Fibroblast of lung (primary cell): ENCODE data around the gene CDK6. TPM values are rescaled to one million over a fixed set of nuclear protein-coding genes. Genes with fewer than 3 reads are reported as not detected.

ENCODE experiments used
- DNase-seq, 2 donors: peaks; one replicate each; pipeline versions ENCODE4 v3.0.0 to v3.0.0-alpha.2; 2010; ENCODE audit warnings: low read depth in 2 of 2
- H2AFZ ChIP-seq: 2 replicates; pipeline ENCODE4 v1.5.1; 2012; ENCODE audit warnings: low read length, control low read depth, inconsistent platforms
- H3K27ac ChIP-seq: 2 replicates; pipeline ENCODE4 v1.5.1; 2011; ENCODE audit warnings: low read length, control low read depth; ENCODE audit not compliant: insufficient read depth
- H3K27me3 ChIP-seq: 2 replicates; pipeline ENCODE4 v1.5.1; 2011; ENCODE audit warnings: mild to moderate bottlenecking, low read length; ENCODE audit not compliant: control insufficient read depth, insufficient read depth
- H3K36me3 ChIP-seq: 2 replicates; pipeline ENCODE4 v1.5.1; 2011; ENCODE audit warnings: low read length; ENCODE audit not compliant: control insufficient read depth, insufficient read depth
- H3K4me1 ChIP-seq: 2 replicates; pipeline ENCODE4 v1.5.1; 2011; ENCODE audit warnings: low read length; ENCODE audit not compliant: control insufficient read depth, insufficient read depth; ENCODE audit errors: extremely low read depth
- H3K4me2 ChIP-seq: 2 replicates; pipeline ENCODE4 v1.5.1; 2011; ENCODE audit warnings: low read length, control low read depth; ENCODE audit not compliant: insufficient read depth; ENCODE audit errors: extremely low read depth
- H3K4me3 ChIP-seq, 4 experiments: fragments of 200-600 bp in 1 of 4; sonication (generic) in 1 of 4; replicated peaks in 1 of 4; 2 replicates each; pipeline ENCODE4 v1.5.1; 2011 to 2016; ENCODE audit warnings: low read length in 4 of 4, low read depth in 3 of 4, mild to moderate bottlenecking in 3 of 4, control low read depth in 2 of 4, inconsistent platforms in 1 of 4, mixed read lengths in 1 of 4; ENCODE audit not compliant: insufficient read depth in 1 of 4; ENCODE audit errors: control extremely low read depth in 1 of 4
- H3K79me2 ChIP-seq: 2 replicates; pipeline ENCODE4 v1.5.1; 2012; ENCODE audit warnings: mild to moderate bottlenecking, low read length, inconsistent platforms; ENCODE audit not compliant: control insufficient read depth, insufficient read depth
- H3K9ac ChIP-seq: 2 replicates; pipeline ENCODE4 v1.5.1; 2011; ENCODE audit warnings: mild to moderate bottlenecking, low read length, control low read depth; ENCODE audit not compliant: insufficient read depth
- H3K9me3 ChIP-seq: 2 replicates; pipeline ENCODE4 v1.5.1; 2012; ENCODE audit warnings: low read depth, low read length; ENCODE audit not compliant: control insufficient read depth, insufficient read depth
- H4K20me1 ChIP-seq: 2 replicates; pipeline ENCODE4 v1.5.1; 2011; ENCODE audit warnings: low read length; ENCODE audit not compliant: control insufficient read depth, insufficient read depth; ENCODE audit errors: extremely low read depth
- EZH2 ChIP-seq: IDR thresholded peaks from 2 replicates; pipeline ENCODE4 v1.5.1; 2012; ENCODE audit warnings: low read length, control low read depth, mild to moderate bottlenecking; ENCODE audit errors: missing control alignments
- polyA plus RNA-seq, 2 donors: library from polyadenylated mRNA; depleted of rRNA in 1 of 2; stranded (reverse) in 1 of 2; unstranded in 1 of 2; fragments of >200 nt; gene quantifications; 2 replicates each; pipeline ENCODE4 v1.2.1, GENCODE V29; 2011 to 2012; ENCODE audit warnings: missing spikeins in 1 of 2
- total RNA-seq: library from RNA; depleted of rRNA; stranded (reverse); fragments of >200 nt; gene quantifications from 2 replicates; pipeline ENCODE4 v1.2.1, GENCODE V29; 2014
- TF ChIP-seq, protein P1 (sequence below), 2 donors: IDR thresholded peaks in 1 of 2; conservative IDR thresholded peaks in 1 of 2; 1 replicate in 1 of 2; 2 replicates in 1 of 2; pipeline ENCODE4 v1.5.1; 2011 to 2012; ENCODE audit warnings: low read length in 2 of 2, control low read depth in 1 of 2, inconsistent platforms in 1 of 2, low read depth in 1 of 2, mild to moderate bottlenecking in 1 of 2

The CDK6 gene
- total and polyA plus RNA-seq, 2 donors (not counting 1 experiment from before 2014, with no cell fraction given) = 17.8 to 19.2 TPM

- Histone ChIP-seq H4K20me1 (no peaks in the 10 kb centered on the region), H3K4me2 (no peak overlapping the region), H3K4me1 (peaks cover 13% of the 10 kb centered on the region), H3K9ac (no peak overlapping the region), H3K79me2 (peaks cover 41% of the 10 kb centered on the region), H3K4me3 (no peak overlapping the region), H3K27ac (no peak overlapping the region), H3K9me3 (no peaks in the 10 kb centered on the region), H2AFZ (no peak overlapping the region), H3K36me3 (no peaks in the 10 kb centered on the region), H3K27me3 (no peaks in the 10 kb centered on the region)
- no peak for TF ChIP-seq EZH2
- TF ChIP-seq, protein P1, sequence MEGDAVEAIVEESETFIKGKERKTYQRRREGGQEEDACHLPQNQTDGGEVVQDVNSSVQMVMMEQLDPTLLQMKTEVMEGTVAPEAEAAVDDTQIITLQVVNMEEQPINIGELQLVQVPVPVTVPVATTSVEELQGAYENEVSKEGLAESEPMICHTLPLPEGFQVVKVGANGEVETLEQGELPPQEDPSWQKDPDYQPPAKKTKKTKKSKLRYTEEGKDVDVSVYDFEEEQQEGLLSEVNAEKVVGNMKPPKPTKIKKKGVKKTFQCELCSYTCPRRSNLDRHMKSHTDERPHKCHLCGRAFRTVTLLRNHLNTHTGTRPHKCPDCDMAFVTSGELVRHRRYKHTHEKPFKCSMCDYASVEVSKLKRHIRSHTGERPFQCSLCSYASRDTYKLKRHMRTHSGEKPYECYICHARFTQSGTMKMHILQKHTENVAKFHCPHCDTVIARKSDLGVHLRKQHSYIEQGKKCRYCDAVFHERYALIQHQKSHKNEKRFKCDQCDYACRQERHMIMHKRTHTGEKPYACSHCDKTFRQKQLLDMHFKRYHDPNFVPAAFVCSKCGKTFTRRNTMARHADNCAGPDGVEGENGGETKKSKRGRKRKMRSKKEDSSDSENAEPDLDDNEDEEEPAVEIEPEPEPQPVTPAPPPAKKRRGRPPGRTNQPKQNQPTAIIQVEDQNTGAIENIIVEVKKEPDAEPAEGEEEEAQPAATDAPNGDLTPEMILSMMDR (conservative IDR thresholded peaks at IDR 0.05 in 1 of 2, IDR thresholded peaks at IDR 0.05 in 1 of 2; ENCODE audit: low read depth in 1 of 2, low read length in 2 of 2) = no peak
- peak; percentile 81 to 83 for DNase-seq
Observed at GRCh38 chr7:92735707-92736106, 100.7 kb downstream of the CDK6 start.

DNA sequence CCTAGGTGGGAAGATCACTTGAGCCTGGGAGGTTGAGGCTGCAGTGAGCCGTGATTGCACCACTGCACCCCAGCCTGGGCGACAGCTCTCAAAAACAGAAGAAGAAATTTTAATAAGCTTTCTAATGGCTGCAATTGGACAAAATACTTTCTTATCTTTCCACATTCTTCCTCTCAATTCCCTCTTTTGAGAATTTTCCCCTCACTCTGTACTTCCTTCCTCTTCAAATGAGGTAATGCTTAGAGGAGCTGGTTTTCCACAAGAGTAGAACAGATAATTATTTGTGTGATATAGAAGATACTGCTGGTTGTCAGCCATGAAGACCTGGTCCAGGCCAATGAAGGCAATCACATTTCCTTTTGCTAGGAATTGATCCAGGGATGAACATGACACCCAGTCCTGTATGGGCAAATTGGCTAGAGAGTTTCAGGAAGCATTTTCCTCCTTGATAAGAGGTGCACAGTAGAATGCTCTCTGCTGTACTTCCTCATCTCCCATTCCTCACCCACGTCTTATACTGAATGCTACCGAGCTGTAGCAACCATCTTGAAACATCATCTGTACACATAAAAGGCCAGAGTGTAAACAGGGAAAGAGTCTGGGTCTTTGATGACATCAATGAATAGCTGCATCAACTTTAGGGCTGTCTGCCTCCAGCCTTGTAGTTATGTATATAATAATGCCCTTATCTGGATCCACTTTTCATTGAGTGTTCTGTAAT, 103.9 kb downstream of the CDK6 start:
- H3K4me1 ChIP-seq = peaks cover 2% of the 10 kb centered on the region

GRCh38 chr7:92731335-92732063, 104.9 kb downstream of the CDK6 start:
- H3K9me3 ChIP-seq = no peaks in the 10 kb centered on the region
- no peak overlapping the region for H2AFZ ChIP-seq
- no peak for TF ChIP-seq EZH2
- TF ChIP-seq, protein P1 (conservative IDR thresholded peaks at IDR 0.05 in 1 of 2, IDR thresholded peaks at IDR 0.05 in 1 of 2; ENCODE audit: low read depth in 1 of 2, low read length in 2 of 2) = no peak
- peaks cover 37% of the 10 kb centered on the region for H3K79me2 ChIP-seq
- no peaks in the 10 kb centered on the region for H4K20me1 ChIP-seq
- H3K27ac ChIP-seq = no peak overlapping the region
- H3K4me3 ChIP-seq = no peak overlapping the region
- no peak overlapping the region for H3K9ac ChIP-seq
- peaks cover 2% of the 10 kb centered on the region for H3K4me1 ChIP-seq
- no peak overlapping the region for H3K4me2 ChIP-seq
- DNase-seq = peak; percentile 47 to 68
- no peaks in the 10 kb centered on the region for H3K36me3 ChIP-seq
- H3K27me3 ChIP-seq = no peaks in the 10 kb centered on the region

More for the DNA sequence above, 103.9 kb downstream of the CDK6 start:
- Histone ChIP-seq H3K27me3 (no peaks in the 10 kb centered on the region), H4K20me1 (no peaks in the 10 kb centered on the region), H3K4me2 (no peak overlapping the region), H3K4me3 (no peak overlapping the region), H3K9ac (no peak overlapping the region), H3K79me2 (peaks cover 31% of the 10 kb centered on the region), H3K36me3 (no peaks in the 10 kb centered on the region), H3K27ac (no peak overlapping the region), H2AFZ (no peak overlapping the region), H3K9me3 (no peaks in the 10 kb centered on the region)
- no peak for TF ChIP-seq EZH2
- TF ChIP-seq, protein P1 (conservative IDR thresholded peaks at IDR 0.05 in 1 of 2, IDR thresholded peaks at IDR 0.05 in 1 of 2; ENCODE audit: low read depth in 1 of 2, low read length in 2 of 2) = no peak
- DNase-seq = no peak
